GM18909 (cell line): Measurements from ENCODE around the gene TXNRD1.
A peak's percentile ranks its signal among the peaks of the same experiment; 100 is the strongest.
"Not testable (repeated sequence)": the region's sequence is repeated elsewhere in the genome, so short reads cannot be mapped to it uniquely, and the experiment has no call there.

Experiments
- ATAC-seq: cut with Tn5 transposase; IDR thresholded peaks from one replicate; pipeline ENCODE4 v1.9.1; 2021; ENCODE audit warnings: mild to moderate bottlenecking; ENCODE audit not compliant: unreplicated experiment, poor library complexity

TXNRD1 gene

DNA sequence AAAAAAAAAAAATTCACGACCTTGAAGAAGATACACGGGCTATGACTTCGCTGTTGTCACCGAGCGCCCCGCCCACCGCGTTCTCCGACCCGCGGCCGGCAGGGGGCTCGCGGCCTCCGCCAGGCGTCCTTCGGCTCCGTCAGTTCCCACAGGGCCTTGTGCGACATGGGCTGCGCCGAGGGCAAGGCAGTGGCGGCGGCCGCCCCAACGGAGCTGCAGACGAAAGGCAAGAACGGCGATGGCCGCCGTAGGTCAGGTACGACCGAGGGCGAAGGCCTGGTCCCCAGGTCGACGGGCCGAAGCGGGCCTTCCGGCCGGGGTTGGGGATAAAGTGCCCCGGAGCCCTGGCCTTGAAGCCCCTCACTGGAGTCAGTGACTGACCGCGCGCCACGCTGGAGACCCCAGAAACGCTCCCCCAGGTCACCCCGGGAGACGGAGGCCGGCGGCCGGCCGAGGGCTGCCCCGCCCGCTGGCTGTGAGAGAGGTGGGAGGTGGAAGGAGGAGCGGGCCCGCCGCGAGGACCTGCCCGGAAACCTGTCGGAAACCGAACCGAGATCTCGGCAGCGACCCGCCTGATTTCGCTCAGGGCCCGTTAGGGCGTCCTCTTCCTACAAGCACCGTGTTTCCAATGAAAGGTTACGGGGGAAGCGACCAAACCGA lies at the start of gene TXNRD1:
TSS of gene TXNRD1 (plus strand) at position 142 of the 660 bp plus-strand sequence. CDS start at position 166, 24 bp downstream.
- ATAC-seq, result peak; percentile 93

DNA sequence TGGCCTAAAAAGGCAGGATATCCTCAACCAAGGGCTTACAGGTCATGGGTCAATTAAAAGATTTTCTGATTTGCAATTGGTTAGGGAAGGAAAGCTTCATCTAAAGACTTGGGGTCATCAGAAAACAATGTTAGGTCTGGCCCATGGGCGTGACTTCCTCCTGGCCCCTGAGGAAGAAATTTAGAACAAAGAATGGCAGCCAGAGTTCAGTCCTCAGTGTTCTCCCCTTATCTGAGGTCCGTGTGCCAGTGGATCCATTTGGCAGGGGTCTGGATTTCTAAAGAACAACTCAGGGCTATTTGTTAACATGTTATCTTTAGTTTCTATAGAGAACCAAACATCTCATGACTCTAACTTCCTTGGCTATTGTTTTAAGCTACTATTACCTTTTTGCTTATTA lies 49.8 kb upstream of the TXNRD1 start:
- no peak for ATAC-seq

DNA sequence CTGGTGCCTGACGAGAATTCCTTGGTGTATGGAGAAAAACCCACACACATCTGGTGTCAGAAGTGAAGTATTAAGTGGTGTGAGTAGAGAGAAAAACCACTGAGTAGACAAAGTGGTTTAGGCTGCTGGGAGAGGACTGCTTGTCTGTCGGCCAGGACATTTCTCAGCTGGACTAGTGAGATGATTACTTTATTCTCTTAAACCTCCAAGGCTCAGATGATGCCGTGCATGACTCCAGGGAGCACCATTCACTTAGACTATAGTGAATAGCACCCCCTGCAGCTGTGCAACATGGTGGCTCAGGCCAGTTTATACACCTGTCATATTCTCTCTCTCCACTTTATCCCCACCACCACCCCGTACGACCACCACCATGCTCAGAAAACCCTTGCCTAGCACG lies 49.1 kb upstream of the TXNRD1 start:
- no peak for ATAC-seq

DNA sequence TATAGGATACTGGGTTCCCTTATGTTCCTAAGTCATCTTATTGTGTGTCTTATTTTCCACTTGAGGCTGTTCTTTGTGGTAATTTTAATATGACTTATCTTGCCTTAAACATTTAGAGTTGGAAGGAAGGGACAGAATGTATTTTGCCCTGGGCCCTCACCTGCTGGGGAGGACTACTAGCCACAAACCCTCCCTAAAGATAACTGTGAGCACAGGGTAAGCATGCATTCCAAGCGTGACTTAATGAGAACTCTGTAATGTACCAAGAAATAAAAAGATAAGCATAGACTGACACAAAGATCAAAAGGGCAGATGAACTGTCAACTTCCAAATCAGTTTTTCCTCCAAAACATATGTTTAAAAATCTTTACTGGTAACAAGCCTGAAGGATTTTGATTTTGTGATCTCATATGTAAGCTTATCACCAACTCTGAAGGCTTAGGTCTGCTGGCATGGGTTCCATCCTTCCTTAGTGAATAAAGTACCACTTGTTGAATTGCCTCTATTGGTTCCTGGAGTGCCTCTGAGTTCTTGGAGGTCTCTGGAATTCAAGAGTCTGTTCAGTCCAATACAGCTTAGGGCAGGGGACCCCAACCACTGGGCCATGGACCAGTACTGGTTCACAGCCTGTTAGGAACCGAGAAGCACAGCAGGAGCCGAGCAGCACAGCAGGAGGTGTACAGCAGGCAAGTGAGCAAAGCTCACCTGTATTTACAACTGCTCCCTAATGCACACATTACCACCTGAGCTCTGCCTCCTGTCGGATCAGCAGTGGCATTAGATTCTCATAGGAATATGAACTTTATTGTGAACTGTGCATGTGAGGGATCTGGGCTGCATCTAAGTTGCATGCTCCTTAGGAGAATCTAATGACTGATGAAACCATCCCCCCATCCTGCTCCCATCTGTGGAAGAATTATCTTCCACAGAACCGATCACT lies 47.8 kb upstream of the TXNRD1 start:
- no peak for ATAC-seq

DNA sequence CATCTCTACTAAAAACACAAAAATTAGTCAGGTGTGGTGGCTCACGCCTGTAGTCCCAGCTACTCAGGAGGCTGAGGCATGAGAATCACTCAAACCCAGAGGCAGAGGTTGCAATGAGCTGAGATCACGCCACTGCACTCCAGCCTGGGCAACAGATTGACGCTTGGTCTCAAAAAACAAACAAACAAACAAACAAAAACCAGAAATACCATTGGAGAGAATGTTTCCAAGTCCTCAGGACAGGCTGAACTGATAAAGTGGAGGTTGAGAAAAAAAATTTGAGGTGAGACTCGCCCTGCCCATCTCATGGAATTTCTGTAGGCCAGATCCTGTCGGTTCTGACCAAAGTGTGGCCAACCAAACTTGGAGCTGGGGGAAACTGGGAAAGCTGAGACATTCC lies 47.0 kb upstream of the TXNRD1 start:
- no peak for ATAC-seq

DNA sequence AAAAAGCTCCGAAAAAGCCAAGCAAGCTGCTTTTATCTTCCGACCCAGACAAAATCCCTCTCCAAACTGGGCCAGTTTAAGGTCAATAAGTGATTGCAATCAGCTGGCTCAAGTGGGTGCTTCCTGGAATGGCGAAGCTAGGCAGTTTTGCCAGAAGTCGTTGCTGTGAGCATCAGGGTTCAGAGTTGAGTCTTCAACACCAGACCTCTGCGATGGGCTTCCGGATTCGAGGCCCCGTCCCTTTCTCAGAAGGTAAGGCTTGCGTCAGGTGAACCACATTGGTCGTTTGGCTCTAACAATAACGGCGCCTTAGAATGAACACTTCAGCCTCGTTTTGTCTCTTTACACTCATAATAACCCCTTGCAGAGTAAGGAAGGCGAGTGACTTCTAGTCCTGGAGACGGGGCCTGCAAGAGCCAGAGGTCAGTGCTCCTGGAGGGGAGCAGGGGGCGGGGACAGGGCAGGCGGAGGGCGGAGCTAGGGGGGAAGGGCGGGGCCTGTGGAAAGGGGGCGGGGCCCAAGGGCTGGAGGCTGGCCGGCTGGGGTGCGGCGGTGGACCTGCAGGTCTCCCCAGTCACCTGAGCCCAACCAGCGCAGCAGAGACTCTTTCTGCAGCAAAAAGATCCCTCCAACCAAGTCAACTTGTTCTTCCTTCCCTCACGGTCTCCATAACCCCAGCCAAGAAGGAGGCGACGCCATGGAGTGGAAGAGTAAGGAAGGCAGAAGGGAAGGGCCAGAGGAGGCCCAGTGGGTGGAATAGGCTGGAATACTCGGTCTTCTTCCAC lies 43.6 kb upstream of the TXNRD1 start:
- no peak for ATAC-seq

DNA sequence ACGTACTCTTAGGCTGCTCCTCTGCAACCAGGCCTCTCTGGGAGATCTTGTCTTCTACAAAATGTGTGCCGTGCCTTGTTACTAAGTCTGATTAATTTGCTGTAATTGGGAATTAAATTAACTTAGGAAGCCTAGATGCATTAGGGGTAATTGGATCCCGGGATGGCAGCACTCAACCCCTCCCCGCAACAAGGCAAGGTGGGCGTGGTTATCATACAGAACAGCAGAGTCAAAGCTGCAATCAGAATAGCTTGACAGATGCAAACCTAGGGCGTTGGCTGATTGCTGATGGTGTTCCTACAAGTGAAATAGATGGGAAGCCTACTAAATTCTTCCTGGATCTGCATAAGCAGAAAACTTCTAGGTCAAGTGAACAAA lies 43.0 kb upstream of the TXNRD1 start:
- ATAC-seq, result no peak

DNA sequence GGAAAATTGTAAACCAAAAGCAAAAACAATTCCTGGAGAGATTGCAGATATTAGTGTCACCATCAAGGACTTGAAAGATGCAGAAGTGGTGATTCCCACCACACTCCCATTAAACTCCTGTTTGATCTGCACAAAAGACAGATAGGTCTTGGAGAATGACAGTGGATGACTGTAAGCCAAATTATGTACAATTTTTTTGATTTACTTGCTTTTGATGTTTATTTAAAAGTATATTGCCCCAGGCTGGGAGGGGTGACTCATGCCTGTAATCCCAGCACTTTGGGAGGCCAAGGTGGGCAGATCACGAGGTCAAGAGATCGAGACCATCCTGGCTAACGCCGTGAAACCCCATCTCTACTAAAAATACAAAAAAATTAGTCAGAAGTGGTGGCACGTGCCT lies 41.8 kb upstream of the TXNRD1 start:
- ATAC-seq, result not testable (repeated sequence)

DNA sequence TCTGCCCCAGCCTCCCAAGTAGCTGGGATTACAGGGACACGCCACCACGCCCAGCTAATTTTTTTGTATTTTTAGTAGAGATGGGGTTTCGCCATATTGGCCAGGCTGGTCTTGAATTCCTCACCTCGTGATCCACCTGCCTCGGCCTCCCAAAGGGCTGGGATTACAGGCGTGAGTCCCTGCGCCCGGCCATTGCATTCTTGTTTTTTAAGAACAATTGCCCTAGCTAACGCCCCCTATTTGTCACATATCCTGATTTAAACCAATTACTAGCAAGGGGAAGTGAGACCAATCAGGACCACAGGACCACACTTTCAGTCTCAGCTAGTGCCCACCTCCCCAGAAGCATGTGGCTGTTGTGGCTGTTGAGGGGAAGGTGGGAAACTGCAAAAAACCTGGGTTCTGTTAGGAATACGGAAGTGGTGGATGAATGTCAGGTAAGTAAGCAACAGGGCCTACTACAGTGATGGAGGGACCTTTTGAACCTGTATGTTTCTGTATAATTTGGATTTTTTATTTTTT lies 39.8 kb upstream of the TXNRD1 start:
- no peak for ATAC-seq

DNA sequence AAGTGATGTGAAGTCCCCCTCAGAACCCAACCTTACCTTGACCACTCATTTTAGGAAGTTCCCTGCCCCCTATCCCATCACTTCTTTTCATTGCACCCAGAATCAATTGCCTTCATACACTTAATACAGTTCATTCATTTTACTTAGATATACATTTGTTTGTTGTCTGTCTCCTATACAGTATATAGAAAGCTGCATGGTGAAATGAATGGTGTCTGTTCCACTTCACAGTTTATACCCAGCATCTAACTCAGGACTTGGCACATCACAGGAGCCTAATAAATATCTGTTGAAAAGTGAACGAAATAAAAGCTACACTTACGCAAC lies 38.3 kb upstream of the TXNRD1 start:
- ATAC-seq, result no peak

DNA sequence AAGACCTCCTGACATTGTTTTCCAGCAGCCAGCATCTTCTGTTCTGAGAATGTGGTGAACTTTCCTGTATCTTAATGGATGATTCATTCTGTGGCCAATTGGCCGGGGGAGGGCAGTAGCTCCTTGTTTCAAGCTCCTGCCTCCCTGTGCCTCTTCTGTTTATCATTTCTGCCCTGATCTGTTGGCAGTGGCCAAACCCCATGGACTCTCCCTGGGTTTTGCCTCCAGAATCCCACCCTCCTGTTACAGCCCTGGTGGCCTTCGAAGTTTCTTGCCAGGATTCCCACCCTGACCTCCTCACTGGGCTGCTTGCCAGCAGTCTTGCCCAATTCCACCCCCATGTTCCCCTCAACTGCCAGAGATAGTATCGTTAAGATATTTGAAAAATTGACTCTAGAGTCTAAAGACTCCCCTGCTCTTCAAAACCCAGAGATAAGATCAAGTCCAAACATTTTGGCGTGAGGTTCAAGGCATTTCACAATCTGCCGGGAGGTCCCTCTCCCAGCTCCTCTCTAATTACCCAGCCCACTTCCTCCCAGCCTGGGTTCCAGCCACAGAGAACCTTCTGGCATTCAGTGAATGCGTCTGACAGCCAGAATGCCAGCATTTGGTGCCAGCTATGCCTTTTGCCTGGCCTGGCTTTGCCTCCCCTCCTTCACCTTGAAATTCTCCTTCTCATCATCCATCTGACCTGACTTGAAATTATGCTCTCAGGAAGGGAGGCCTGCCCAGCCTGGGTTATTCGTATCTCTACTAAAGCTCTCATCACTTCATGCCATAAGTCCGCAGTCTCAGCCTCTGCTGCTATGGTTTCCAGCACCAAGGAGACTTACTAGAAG lies 37.7 kb upstream of the TXNRD1 start:
- ATAC-seq, result no peak

DNA sequence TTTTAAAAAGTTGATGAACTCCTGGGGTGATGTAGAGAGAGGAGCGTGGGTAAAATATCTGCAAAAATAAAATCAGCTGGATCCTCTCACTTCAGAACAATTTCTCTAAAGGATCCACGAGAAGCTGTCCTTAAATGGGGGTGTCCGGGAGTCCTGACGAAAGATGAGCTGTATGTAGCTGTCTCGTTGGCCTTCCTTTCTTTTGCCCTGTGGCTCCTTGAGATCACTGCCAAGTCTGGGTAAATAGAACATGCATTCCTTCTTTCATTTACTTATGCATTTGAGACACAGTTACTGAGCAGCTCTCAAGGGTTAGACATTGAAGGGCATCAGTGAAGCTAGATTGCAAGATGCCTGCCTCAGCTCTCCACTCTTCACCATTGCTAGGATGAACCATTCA lies 35.2 kb upstream of the TXNRD1 start:
- no peak for ATAC-seq

DNA sequence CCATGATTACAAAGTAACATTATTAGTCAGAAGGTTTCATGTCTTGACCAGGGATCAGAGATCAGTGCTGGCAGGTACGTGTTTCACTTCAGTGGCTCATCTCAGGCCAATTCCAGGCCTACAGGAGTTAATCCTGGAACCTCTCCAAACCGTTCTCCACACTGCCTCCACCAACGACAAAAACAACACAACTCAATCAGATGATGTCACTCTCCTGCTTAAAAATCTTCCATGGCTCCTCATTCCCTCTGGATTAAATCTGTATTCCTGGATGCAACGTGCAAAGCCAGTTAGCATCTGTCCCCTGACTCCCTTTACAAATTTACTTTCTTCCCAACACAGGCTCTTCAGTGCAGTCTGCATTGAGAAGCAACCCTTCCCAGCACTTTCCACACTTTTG lies 34.3 kb upstream of the TXNRD1 start:
- no peak for ATAC-seq

DNA sequence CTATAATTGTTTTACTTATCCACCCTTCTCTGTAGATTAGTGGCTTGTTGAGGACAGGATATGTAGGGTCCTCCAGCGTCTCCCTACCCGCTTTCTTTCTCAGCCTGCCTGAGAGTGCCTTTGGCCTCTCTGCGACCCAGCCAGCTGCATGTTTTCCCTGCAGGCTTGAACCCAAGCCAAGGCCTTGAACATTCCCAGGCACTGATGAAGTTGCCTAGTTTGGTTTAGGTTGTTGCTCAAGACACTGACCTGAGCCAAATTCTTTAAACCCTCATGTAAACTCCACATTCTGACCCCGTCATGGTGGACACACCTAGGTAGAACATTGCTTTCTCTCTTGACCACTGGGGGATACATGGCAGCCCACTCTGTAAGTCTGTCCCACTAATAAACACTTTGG lies 33.4 kb upstream of the TXNRD1 start:
- no peak for ATAC-seq

DNA sequence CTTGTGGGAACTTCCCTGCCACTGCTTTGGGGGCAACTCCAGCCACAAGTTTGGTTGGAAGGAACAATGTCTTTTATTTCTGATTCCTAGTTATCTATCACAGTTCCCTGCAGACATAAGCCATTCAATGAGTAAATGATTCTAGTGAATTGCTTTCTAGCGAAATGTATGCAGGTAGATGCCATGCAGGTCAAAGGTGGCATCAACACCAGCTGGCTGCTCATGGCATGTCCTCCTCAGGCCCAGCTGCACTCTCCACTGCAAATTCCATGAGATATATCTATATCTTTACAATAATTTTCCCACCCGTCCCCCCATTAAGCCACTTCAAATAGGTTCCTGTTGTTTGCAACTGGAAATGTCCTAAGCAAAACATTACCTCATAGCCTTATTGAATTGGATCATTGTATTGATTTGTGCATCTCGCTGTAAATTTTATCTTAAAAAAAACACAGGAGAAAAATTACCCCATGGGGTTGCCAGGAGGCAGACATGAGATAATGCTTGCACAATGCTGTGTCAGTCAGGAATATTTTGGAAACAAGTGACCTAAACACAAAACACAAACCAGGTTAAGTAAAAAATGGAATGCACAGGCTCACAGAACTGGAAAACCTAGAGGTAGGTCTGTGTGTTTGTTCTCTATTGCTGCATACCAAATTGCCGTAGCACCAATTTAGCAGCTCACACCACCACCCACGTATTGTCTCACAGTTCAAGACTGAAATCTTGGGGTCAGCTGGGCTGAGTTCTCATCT lies 32.8 kb upstream of the TXNRD1 start:
- ATAC-seq, result no peak

DNA sequence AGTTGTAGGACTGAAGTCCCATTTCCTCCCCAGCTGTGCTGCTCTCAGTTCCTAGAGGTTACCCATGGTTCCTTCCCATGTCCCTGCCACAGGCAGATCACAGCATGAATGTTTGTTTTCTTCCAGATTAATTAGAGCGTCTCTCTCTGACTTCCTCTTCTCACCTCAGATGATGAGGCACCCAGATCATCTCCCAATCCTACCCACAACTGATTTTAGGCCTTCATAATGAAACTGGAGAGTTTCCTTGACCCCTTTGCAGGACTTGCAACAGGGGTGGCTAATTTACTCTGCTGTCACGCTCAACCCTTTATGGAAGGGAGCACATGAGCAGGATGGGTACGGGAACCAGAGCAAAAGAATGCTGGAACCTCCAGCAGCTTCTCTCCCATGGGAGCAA lies 32.1 kb upstream of the TXNRD1 start:
- ATAC-seq, result no peak

DNA sequence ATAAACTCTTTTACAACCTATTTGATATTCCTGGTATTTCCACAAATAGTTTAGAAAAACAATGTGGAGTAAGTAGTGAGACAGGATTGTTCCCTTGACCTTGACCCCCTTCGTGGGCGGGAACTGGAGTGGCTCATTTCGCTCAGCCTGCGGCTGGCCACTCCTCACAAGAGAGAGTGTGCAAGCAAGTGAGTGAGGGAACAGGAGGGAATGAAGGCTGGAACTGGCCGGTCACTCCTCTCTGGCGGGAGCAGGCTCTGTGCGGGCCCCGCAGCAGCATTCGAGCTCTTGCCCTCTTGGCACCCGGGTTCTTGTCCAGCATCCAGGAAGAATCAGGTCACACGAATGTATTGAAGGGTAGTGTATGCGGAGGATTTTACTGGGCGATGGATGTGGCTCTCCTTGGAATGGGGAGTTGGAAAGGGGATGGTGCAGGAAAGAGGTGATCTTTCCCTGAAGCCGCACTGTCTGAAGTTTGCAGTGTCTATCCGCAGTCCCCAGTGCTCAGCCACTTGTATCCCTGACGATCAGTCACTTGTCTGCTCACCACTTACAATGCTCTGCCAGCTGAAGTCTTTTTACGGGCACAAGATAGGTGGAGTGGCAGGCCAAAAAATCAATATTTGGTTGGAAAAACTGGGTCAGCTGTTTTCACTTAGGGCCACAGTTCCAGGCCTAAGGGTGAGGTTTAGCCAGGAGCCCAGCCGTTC lies 28.0 kb upstream of the TXNRD1 start:
- ATAC-seq, result no peak

DNA sequence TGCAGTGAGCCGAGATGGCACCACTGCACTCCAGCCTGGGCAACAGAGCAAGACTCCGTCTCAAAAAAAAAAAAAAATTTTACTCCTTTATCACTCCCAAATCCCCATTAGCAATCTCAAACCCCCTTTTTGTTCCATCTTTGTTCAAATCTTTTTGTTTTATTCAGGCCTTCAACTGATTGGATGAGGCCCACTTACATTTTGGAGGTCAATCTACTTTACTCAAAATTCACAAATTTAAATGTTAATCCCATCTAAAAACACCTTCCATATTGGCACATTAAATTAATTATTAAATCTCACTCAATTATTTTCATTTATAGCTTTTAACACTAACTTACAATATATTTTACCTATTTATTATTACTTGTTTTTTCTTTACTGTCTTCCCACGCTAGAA lies 27.0 kb upstream of the TXNRD1 start:
- no peak for ATAC-seq
